ENCODE data around the gene SEC11C.

DNA sequence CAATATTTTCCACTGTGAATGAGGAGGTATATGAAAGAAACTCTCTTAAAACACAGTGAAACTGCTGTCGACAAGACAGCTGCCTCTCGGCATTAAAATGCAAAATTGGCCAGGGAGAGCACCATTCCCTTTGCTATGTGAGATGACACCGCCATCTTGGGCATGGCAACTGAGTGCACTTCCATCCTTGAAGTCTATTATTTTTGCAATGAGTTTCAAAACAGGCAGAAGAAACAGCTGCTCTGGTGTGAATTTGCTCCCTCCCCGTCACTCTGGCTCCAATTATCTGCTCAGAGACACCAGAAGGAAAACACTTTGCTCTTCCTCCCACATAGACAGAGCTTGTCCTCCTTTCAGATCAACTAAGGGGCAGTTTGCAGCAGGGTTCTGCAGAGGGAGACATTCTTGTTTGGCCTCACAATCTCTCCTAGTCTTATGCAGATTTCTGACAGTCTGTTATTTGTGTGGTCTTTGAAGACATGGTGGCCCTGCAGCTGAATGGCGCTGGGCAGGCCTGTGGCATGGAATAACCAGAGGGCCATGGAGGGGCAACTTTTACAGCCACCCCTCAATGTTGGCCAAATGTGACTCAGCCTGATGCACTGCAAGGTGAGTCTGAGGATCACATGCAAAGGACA is 48.6 kb upstream of the SEC11C start:
- TF ChIP-seq MXI1 (IDR thresholded peaks at IDR 0.05; ENCODE audit: low read depth, low read length): no peak
- no peak for TF ChIP-seq CTCF (IDR thresholded peaks at IDR 0.05)
- no peak for TF ChIP-seq POLR2AphosphoS5 (IDR thresholded peaks at IDR 0.05; ENCODE audit: low read depth, low read length)
- no peak for TF ChIP-seq SMC3 (IDR thresholded peaks at IDR 0.05; ENCODE audit: low read depth, low read length)
- no peak for TF ChIP-seq RCOR1 (IDR thresholded peaks at IDR 0.05; ENCODE audit: low read length)

All from SK-N-SH (cell line).